Embryonic facial prominence (tissue), 1 donor: Measurements from ENCODE around the gene HINT1.
"Not testable (repeated sequence)": the region's sequence is repeated elsewhere in the genome, so short reads cannot be mapped to it uniquely, and the experiment has no call there.

ENCODE experiments used
- DNase-seq: peaks from one replicate; pipeline ENCODE4 v3.0.0-alpha.2; 2016; ENCODE audit errors: extremely low spot score

The HINT1 gene

GRCh38 chr5:131165119-131165727 lies at the start of gene HINT1:
Gene HINT1 (minus strand): TSS chr5:131165256. CDS start chr5:131165205, 51 bp downstream.
- peak; percentile 74 for DNase-seq

- DNase-seq = no peak
These were observed 49.7 kb upstream of the HINT1 start for GRCh38 chr5:131214609-131215227.

- no peak for DNase-seq
These were observed 47.5 kb upstream of the HINT1 start for GRCh38 chr5:131212471-131213021.

- no peak for DNase-seq
These were observed 46.6 kb upstream of the HINT1 start for GRCh38 chr5:131211669-131212068.

- DNase-seq = no peak
These were observed 45.1 kb upstream of the HINT1 start for GRCh38 chr5:131210151-131210510.

- no peak for DNase-seq
These were observed 44.6 kb upstream of the HINT1 start for GRCh38 chr5:131209506-131210150.

- no peak for DNase-seq
These were observed 44.1 kb upstream of the HINT1 start for GRCh38 chr5:131209175-131209505.

GRCh38 chr5:131206772-131207171 lies 41.7 kb upstream of the HINT1 start:
- DNase-seq = no peak

GRCh38 chr5:131206061-131206460 lies 41.0 kb upstream of the HINT1 start:
- no peak for DNase-seq

- DNase-seq = no peak
These were observed 39.9 kb upstream of the HINT1 start for GRCh38 chr5:131204964-131205363.

GRCh38 chr5:131200560-131200959 lies 35.5 kb upstream of the HINT1 start:
- no peak for DNase-seq

- DNase-seq = no peak
These were observed 33.6 kb upstream of the HINT1 start for GRCh38 chr5:131198625-131199024.

GRCh38 chr5:131196331-131196730 lies 31.3 kb upstream of the HINT1 start:
- DNase-seq = no peak

GRCh38 chr5:131195696-131196095 lies 30.6 kb upstream of the HINT1 start:
- DNase-seq = no peak

GRCh38 chr5:131194725-131195124 lies 29.7 kb upstream of the HINT1 start:
- DNase-seq = no peak

- DNase-seq = not testable (repeated sequence)
These were observed 28.8 kb upstream of the HINT1 start for GRCh38 chr5:131193897-131194296.

GRCh38 chr5:131193106-131193505 lies 28.1 kb upstream of the HINT1 start:
- DNase-seq = no peak

- no peak for DNase-seq
These were observed 21.7 kb upstream of the HINT1 start for GRCh38 chr5:131186561-131187256.

GRCh38 chr5:131185523-131186104 lies 20.6 kb upstream of the HINT1 start:
- DNase-seq = no peak

- DNase-seq = no peak
These were observed 17.8 kb upstream of the HINT1 start for GRCh38 chr5:131182839-131183238.

GRCh38 chr5:131180407-131180806 lies 15.4 kb upstream of the HINT1 start:
- no peak for DNase-seq

- no peak for DNase-seq
These were observed 6.3 kb upstream of the HINT1 start for GRCh38 chr5:131171276-131171810.
